ENCODE results near the gene MAP2K3.
"Not testable (repeated sequence)": the region's sequence is repeated elsewhere in the genome, so short reads cannot be mapped to it uniquely, and the experiment has no call there.

The MAP2K3 gene

GRCh38 chr17:21337981-21338625 is 53.6 kb downstream of the MAP2K3 start:
- H3K4me2 ChIP-seq (ENCODE audit: low read length); H3K4me1 ChIP-seq (ENCODE audit: insufficient read depth, low read length, severe bottlenecking); H3K79me2 ChIP-seq (ENCODE audit: insufficient read depth, low read length): not testable (repeated sequence)

DNA sequence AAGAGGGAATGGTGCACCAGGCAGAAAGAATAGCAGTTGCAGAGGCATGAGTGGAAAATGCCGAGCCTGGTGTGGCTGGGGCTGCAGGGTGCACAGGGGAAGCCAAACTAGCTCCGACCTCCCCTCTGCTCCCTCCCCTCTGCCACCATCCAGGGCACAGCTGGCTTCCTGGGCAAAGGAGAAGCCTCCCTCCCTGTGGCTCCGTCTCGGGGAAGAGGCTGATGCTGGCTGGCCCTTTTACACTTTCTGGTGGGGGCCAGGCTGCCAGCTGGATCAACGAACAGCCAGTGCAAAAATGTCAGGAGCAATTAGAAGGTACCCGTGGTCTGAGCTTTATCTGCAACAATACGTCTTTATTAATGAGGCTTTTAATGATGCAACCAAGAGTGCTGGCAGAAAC is 54.5 kb downstream of the MAP2K3 start:
- Histone ChIP-seq H3K4me2 (ENCODE audit: low read length) (no peak overlapping the region), H3K4me1 (ENCODE audit: insufficient read depth, low read length, severe bottlenecking) (peaks cover under 1% of the 10 kb centered on the region), H3K9me3 (ENCODE audit: low read length) (no peaks in the 10 kb centered on the region), H2AFZ (ENCODE audit: low read length) (no peak overlapping the region), H3K4me3 (ENCODE audit: low read depth, low read length, poor library complexity, severe bottlenecking) (no peak overlapping the region), H3K27me3 (ENCODE audit: insufficient read depth, low read length) (no peaks in the 10 kb centered on the region), H3K79me2 (ENCODE audit: insufficient read depth, low read length) (no peaks in the 10 kb centered on the region), H3K36me3 (ENCODE audit: insufficient read depth, low read length) (no peaks in the 10 kb centered on the region), H3K9me2 (ENCODE audit: low read depth, low read length) (no peaks in the 10 kb centered on the region), H3K27ac (ENCODE audit: low read depth, low read length, poor library complexity, severe bottlenecking) (no peak overlapping the region), H3F3A (ENCODE audit: insufficient read depth, low read length) (no peaks in the 10 kb centered on the region), H3K9ac (ENCODE audit: low read length) (no peak overlapping the region), H4K20me1 (ENCODE audit: insufficient read depth, low read length) (no peaks in the 10 kb centered on the region)
- TF ChIP-seq CTCF (IDR thresholded peaks at IDR 0.05; ENCODE audit: low read length) (no peak), EZH2 (IDR thresholded peaks at IDR 0.05; ENCODE audit: borderline replicate concordance, low read length) (no peak)

More at GRCh38 chr17:21337981-21338625, 53.6 kb downstream of the MAP2K3 start:
- not testable (repeated sequence) for H3K4me3 ChIP-seq (ENCODE audit: low read depth, low read length, poor library complexity, severe bottlenecking); H4K20me1 ChIP-seq (ENCODE audit: insufficient read depth, low read length); H2AFZ ChIP-seq (ENCODE audit: low read length); H3K9ac ChIP-seq (ENCODE audit: low read length); H3K9me2 ChIP-seq (ENCODE audit: low read depth, low read length); H3K9me3 ChIP-seq (ENCODE audit: low read length); H3K36me3 ChIP-seq (ENCODE audit: insufficient read depth, low read length); H3K27ac ChIP-seq (ENCODE audit: low read depth, low read length, poor library complexity, severe bottlenecking); H3K27me3 ChIP-seq (ENCODE audit: insufficient read depth, low read length); H3F3A ChIP-seq (ENCODE audit: insufficient read depth, low read length)

DNA sequence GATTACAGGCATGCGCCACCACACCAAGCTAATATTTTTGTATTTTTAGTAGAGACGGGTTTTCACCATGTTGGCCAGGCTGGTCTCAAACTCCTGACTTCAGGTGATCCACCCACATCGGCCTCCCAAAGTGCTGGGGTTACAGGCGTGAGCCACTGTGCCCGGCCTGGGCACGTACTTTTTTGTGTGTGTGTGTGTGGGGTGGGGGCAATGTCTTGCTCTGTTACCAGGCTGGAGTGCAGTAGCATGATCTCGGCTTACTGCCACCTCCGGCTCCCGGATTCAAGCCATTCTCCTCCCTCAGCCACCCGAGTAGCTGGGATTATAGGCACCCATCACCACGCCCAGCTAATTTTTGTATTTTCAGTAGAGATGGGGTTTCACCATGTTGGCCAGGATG is 55.1 kb downstream of the MAP2K3 start:
- H3K4me3 ChIP-seq (ENCODE audit: low read depth, low read length, poor library complexity, severe bottlenecking); H3K9me2 ChIP-seq (ENCODE audit: low read depth, low read length); H3K79me2 ChIP-seq (ENCODE audit: insufficient read depth, low read length); H3K4me1 ChIP-seq (ENCODE audit: insufficient read depth, low read length, severe bottlenecking); H3K27ac ChIP-seq (ENCODE audit: low read depth, low read length, poor library complexity, severe bottlenecking); H3K9me3 ChIP-seq (ENCODE audit: low read length); H3K9ac ChIP-seq (ENCODE audit: low read length); H3F3A ChIP-seq (ENCODE audit: insufficient read depth, low read length); H3K27me3 ChIP-seq (ENCODE audit: insufficient read depth, low read length); H4K20me1 ChIP-seq (ENCODE audit: insufficient read depth, low read length); H2AFZ ChIP-seq (ENCODE audit: low read length); H3K36me3 ChIP-seq (ENCODE audit: insufficient read depth, low read length); H3K4me2 ChIP-seq (ENCODE audit: low read length): not testable (repeated sequence)

DNA sequence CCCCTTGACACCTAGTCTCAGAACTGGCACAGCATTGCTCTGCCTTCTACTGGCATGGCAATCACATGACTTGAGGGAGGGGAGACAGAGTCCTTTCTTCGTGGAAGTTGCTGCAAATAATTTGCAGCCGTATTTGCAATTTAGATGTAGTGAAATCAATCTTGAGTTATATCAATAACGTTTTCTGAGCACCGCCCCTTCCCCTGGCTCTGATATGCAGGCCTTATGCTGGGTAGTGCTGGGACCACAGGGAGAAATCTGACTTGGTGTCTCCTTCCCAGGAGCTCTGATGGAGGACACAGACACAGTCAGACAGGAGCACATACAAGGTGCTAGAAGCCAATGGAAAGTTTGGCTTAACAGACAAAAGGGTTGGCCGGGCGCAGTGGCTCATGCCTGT is 55.9 kb downstream of the MAP2K3 start:
- not testable (repeated sequence) for H3K9ac ChIP-seq (ENCODE audit: low read length); H3K4me2 ChIP-seq (ENCODE audit: low read length); H3K36me3 ChIP-seq (ENCODE audit: insufficient read depth, low read length); H3K9me2 ChIP-seq (ENCODE audit: low read depth, low read length); H3K79me2 ChIP-seq (ENCODE audit: insufficient read depth, low read length); H3K9me3 ChIP-seq (ENCODE audit: low read length); H3K4me3 ChIP-seq (ENCODE audit: low read depth, low read length, poor library complexity, severe bottlenecking); H2AFZ ChIP-seq (ENCODE audit: low read length); H3K27ac ChIP-seq (ENCODE audit: low read depth, low read length, poor library complexity, severe bottlenecking); H3K27me3 ChIP-seq (ENCODE audit: insufficient read depth, low read length); H3F3A ChIP-seq (ENCODE audit: insufficient read depth, low read length); H4K20me1 ChIP-seq (ENCODE audit: insufficient read depth, low read length)
- H3K4me1 ChIP-seq (ENCODE audit: insufficient read depth, low read length, severe bottlenecking) = peaks cover 12% of the 10 kb centered on the region

GRCh38 chr17:21341279-21341678 is 56.8 kb downstream of the MAP2K3 start:
- H3K79me2 ChIP-seq (ENCODE audit: insufficient read depth, low read length); H4K20me1 ChIP-seq (ENCODE audit: insufficient read depth, low read length); H3K9me2 ChIP-seq (ENCODE audit: low read depth, low read length); H3K9ac ChIP-seq (ENCODE audit: low read length); H3K4me2 ChIP-seq (ENCODE audit: low read length); H3K27ac ChIP-seq (ENCODE audit: low read depth, low read length, poor library complexity, severe bottlenecking); H3K4me3 ChIP-seq (ENCODE audit: low read depth, low read length, poor library complexity, severe bottlenecking); H2AFZ ChIP-seq (ENCODE audit: low read length); H3K36me3 ChIP-seq (ENCODE audit: insufficient read depth, low read length); H3K9me3 ChIP-seq (ENCODE audit: low read length); H3K27me3 ChIP-seq (ENCODE audit: insufficient read depth, low read length); H3F3A ChIP-seq (ENCODE audit: insufficient read depth, low read length): not testable (repeated sequence)
- H3K4me1 ChIP-seq (ENCODE audit: insufficient read depth, low read length, severe bottlenecking) = peaks cover 15% of the 10 kb centered on the region

DNA sequence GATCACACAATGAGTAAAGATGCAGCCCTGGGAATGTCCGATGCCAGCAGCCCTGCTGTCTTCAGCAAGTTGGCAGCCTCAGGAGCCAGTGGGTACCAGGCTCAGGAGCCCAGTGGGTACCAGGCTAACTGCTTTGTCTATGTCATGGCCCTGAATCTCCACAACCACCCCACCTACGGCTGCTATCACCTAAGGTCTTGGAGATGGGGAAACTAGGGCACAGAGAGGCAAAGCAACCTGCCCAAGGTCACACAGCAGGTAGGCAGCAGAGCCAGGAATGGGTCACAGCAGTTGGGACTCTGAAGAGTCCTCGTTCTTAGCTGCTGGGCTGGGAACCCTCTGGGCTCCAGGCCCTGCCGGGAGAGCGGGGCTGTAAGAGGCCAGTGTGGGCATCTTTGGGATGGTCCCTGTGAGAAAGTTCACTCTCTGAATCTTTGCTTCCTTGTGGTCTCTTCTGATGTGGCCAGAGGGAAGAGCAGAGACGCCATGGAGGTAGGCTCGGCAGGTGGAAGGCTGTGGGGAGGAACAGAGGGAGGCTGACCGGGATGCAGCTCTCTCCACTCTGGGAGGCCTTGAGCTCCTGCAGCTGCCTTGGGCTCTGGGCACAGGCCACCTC is 57.5 kb downstream of the MAP2K3 start:
- not testable (repeated sequence) for H2AFZ ChIP-seq (ENCODE audit: low read length); H3K9me2 ChIP-seq (ENCODE audit: low read depth, low read length); H3F3A ChIP-seq (ENCODE audit: insufficient read depth, low read length)

More for the DNA sequence above, 57.5 kb downstream of the MAP2K3 start:
- not testable (repeated sequence) for H3K79me2 ChIP-seq (ENCODE audit: insufficient read depth, low read length); H3K9ac ChIP-seq (ENCODE audit: low read length); H3K4me2 ChIP-seq (ENCODE audit: low read length); H4K20me1 ChIP-seq (ENCODE audit: insufficient read depth, low read length); H3K4me3 ChIP-seq (ENCODE audit: low read depth, low read length, poor library complexity, severe bottlenecking); H3K27ac ChIP-seq (ENCODE audit: low read depth, low read length, poor library complexity, severe bottlenecking); H3K36me3 ChIP-seq (ENCODE audit: insufficient read depth, low read length); H3K9me3 ChIP-seq (ENCODE audit: low read length); H3K27me3 ChIP-seq (ENCODE audit: insufficient read depth, low read length)
- peaks cover 15% of the 10 kb centered on the region for H3K4me1 ChIP-seq (ENCODE audit: insufficient read depth, low read length, severe bottlenecking)

Data from OCI-LY1 (cell line).